Fibroblast of villous mesenchyme (primary cell): ENCODE results near the gene STIL. TPM values are rescaled to one million over a fixed set of nuclear protein-coding genes. Genes with fewer than 3 reads are reported as not detected.

ENCODE experiments used
- DNase-seq: peaks from one replicate; pipeline ENCODE4 v3.0.0-alpha.2; 2010; ENCODE audit warnings: low read depth
- H3K4me3 ChIP-seq: 2 replicates; pipeline ENCODE4 v1.5.1; 2011; ENCODE audit warnings: low read depth, mild to moderate bottlenecking, low read length
- CTCF ChIP-seq: IDR thresholded peaks from 2 replicates; pipeline ENCODE4 v1.5.1; 2012; ENCODE audit warnings: low read depth, mild to moderate bottlenecking, low read length; ENCODE audit not compliant: insufficient read depth
- total RNA-seq: library from RNA; depleted of rRNA; stranded (reverse); fragments of >200 nt; gene quantifications from 2 replicates; pipeline ENCODE4 v1.2.3, GENCODE V29; 2012

STIL gene
- total RNA-seq, 1 donor = 21.2 TPM

- H3K4me3 ChIP-seq = no peak overlapping the region
- no peak for TF ChIP-seq CTCF
- no peak for DNase-seq
These were observed 97.5 kb downstream of the STIL start for GRCh38 chr1:47216278-47217059.

GRCh38 chr1:47215713-47216112 is 98.2 kb downstream of the STIL start:
- DNase-seq = no peak
- no peak for TF ChIP-seq CTCF
- no peak overlapping the region for H3K4me3 ChIP-seq

GRCh38 chr1:47214549-47214948 is 99.4 kb downstream of the STIL start:
- TF ChIP-seq CTCF = no peak
- DNase-seq = no peak
- no peak overlapping the region for H3K4me3 ChIP-seq

GRCh38 chr1:47213230-47213963 is 100.5 kb downstream of the STIL start:
- no peak overlapping the region for H3K4me3 ChIP-seq
- TF ChIP-seq CTCF = no peak
- no peak for DNase-seq

GRCh38 chr1:47212636-47213229 is 101.2 kb downstream of the STIL start:
- no peak for TF ChIP-seq CTCF
- DNase-seq = no peak
- no peak overlapping the region for H3K4me3 ChIP-seq

- no peak for TF ChIP-seq CTCF
- no peak for DNase-seq
- H3K4me3 ChIP-seq = no peak overlapping the region
These were observed 102.1 kb downstream of the STIL start for GRCh38 chr1:47211796-47212269.
